GM12878 (cell line): ENCODE data around the gene UQCC2. TPM values are rescaled to one million over a fixed set of nuclear protein-coding genes. Genes with fewer than 3 reads are reported as not detected.
A peak's percentile ranks its signal among the peaks of the same experiment; 100 is the strongest.

Experiments used
- ATAC-seq: fragments of 200-7000 bp; cut with Tn5 transposase; 3 replicates; pipeline ENCODE4 v1.9.1; 2020; ENCODE audit warnings: mild to moderate bottlenecking, moderate library complexity
- BruUV-seq: library from RNA; stranded (reverse); fragments of 400-500 nt; replicated peaks from 2 replicates; lab custom pipeline; 2021; lab: Mats Ljungman, UMichigan
- CTCF ChIA-PET: fragments of 300-600 bp; sonication (Branson Sonifier 250); formaldehyde crosslinking; extraction: SDS; loops from one replicate; lab custom pipeline; 2021; ENCODE audit warnings: inconsistent platforms; lab: Yijun Ruan, JAX
- POLR2A ChIA-PET: fragments of 350-600 bp; formaldehyde crosslinking; extraction: SDS; loops from one replicate; lab custom pipeline; 2021; ENCODE audit warnings: inconsistent platforms; lab: Charles Lee
- RAD21 ChIA-PET: fragments of 300-600 bp; sonication (Branson Sonifier 250); formaldehyde crosslinking; loops from one replicate; lab custom pipeline; 2023; ENCODE audit warnings: antibody characterized with exemption; ENCODE audit not compliant: unreplicated experiment; lab: Charles Lee
- SMC1A ChIA-PET: fragments of 300-600 bp; sonication (Branson Sonifier 250); formaldehyde crosslinking; loops from one replicate; lab custom pipeline; 2023; ENCODE audit not compliant: unreplicated experiment, uncharacterized antibody; lab: Charles Lee
- DNase-seq: peaks from one replicate; pipeline ENCODE4 v3.0.0-alpha.2; 2011; ENCODE audit warnings: low read depth, low spot score
- FAIRE-seq: peaks from 3 replicates; lab custom pipeline; 2011; peaks lifted over from hg19 to GRCh38; lab: Jason Lieb, UNC
- H2AFZ ChIP-seq: 2 replicates; pipeline ENCODE4 v1.6.0; 2011; ENCODE audit warnings: low read depth, low read length, control low read depth; ENCODE audit not compliant: control insufficient read depth
- H3K27ac ChIP-seq: 2 replicates; pipeline ENCODE4 v1.5.1; 2011; ENCODE audit warnings: control low read depth; ENCODE audit not compliant: control insufficient read depth, insufficient read depth
- H3K27me3 ChIP-seq, 2 experiments: replicated peaks in 1 of 2; 2 replicates each; pipeline versions ENCODE4 v1.6.0 to v1.6.1; 2011; ENCODE audit warnings: low read length in 1 of 2; ENCODE audit not compliant: control insufficient read depth in 2 of 2, insufficient read depth in 2 of 2
- H3K36me3 ChIP-seq, 2 experiments: 2 replicates each; pipeline ENCODE4 v1.5.1; 2011; ENCODE audit warnings: low read length in 1 of 2; ENCODE audit not compliant: control insufficient read depth in 2 of 2, insufficient read depth in 2 of 2
- H3K4me1 ChIP-seq: 2 replicates; pipeline ENCODE4 v1.6.1; 2011; ENCODE audit warnings: mild to moderate bottlenecking, low read length, moderate library complexity, mixed read lengths; ENCODE audit not compliant: control insufficient read depth, insufficient read depth
- H3K4me2 ChIP-seq: 2 replicates; pipeline ENCODE4 v1.6.0; 2011; ENCODE audit warnings: control low read depth; ENCODE audit not compliant: control insufficient read depth, insufficient read depth
- H3K4me3 ChIP-seq: fragments of 200-600 bp; sonication (generic); 2 replicates; pipeline ENCODE4 v1.5.1; 2016
- H3K79me2 ChIP-seq: 2 replicates; pipeline ENCODE4 v1.6.0; 2011; ENCODE audit warnings: low read length; ENCODE audit not compliant: control insufficient read depth, insufficient read depth
- H3K9ac ChIP-seq: 2 replicates; pipeline ENCODE4 v1.8.0; 2011; ENCODE audit warnings: low read length, control low read depth, mixed read lengths; ENCODE audit not compliant: control insufficient read depth, insufficient read depth
- H3K9me3 ChIP-seq: replicated peaks from 3 replicates; pipeline ENCODE4 v1.5.1; 2011; ENCODE audit warnings: mild to moderate bottlenecking, low read length; ENCODE audit not compliant: control insufficient read depth, insufficient read depth
- H4K20me1 ChIP-seq: 2 replicates; pipeline ENCODE4 v1.6.0; 2011; ENCODE audit not compliant: control insufficient read depth, insufficient read depth
- CTCF ChIP-seq, 3 experiments: IDR thresholded peaks in 2 of 3; conservative IDR thresholded peaks in 1 of 3; 2 replicates each; pipeline ENCODE4 v1.5.1; 2011; ENCODE audit warnings: low read depth in 3 of 3, low read length in 3 of 3, mild to moderate bottlenecking in 3 of 3, control low read depth in 2 of 3, moderate library complexity in 2 of 3, inconsistent platforms in 1 of 3, mixed read lengths in 1 of 3; ENCODE audit not compliant: control insufficient read depth in 2 of 3, insufficient read depth in 1 of 3; ENCODE audit errors: extremely low read depth in 1 of 3
- IKZF2 ChIP-seq, 2 experiments: fragments of 450-650 bp; IDR thresholded peaks; 2 replicates each; pipeline ENCODE4 v1.6.1; 2017; ENCODE audit warnings: mild to moderate bottlenecking in 2 of 2, moderate library complexity in 2 of 2
- MLLT1 ChIP-seq: fragments of 450-650 bp; IDR thresholded peaks from 2 replicates; pipeline ENCODE4 v1.6.1; 2016; ENCODE audit warnings: mild to moderate bottlenecking
- MXI1 ChIP-seq: fragments of 150-350 bp; IDR thresholded peaks from 2 replicates; pipeline ENCODE4 v1.6.1; 2011; ENCODE audit warnings: low read depth, mild to moderate bottlenecking, inconsistent platforms, low read length, improper control_type of control experiment
- ZNF24 ChIP-seq: fragments of 450-650 bp; IDR thresholded peaks from 2 replicates; pipeline ENCODE4 v1.6.1; 2017; ENCODE audit warnings: antibody characterized with exemption, mild to moderate bottlenecking
- ZNF384 ChIP-seq: IDR thresholded peaks from 2 replicates; pipeline ENCODE4 v1.6.1; 2012; ENCODE audit warnings: low read depth, mild to moderate bottlenecking, low read length, improper control_type of control experiment, borderline replicate concordance
- WGBS: methylation state at CpG from one replicate; pipeline ENCODE4 v1.1.6; 2016; ENCODE audit warnings: low lambda C conversion rate; ENCODE audit not compliant: insufficient replicate concordance, insufficient coverage; ENCODE audit errors: missing lambda C conversion rate; 5-methylcytosine and 5-hydroxymethylcytosine counted together
- in situ Hi-C: fragments of 300-500 bp; cut with MboI; formaldehyde crosslinking; loops from 9 replicates; pipeline ENCODE4 v1.14.3; 2018; ENCODE audit warnings: mixed read lengths
- intact Hi-C: fragments of 100-400 bp; cut with micrococcal nuclease; formaldehyde crosslinking; loops from one replicate; pipeline ENCODE4 v1.14.2; 2022; ENCODE audit not compliant: unreplicated experiment
- polyA plus RNA-seq, 11 experiments: library from polyadenylated mRNA; depleted of rRNA in 4 of 11; unstranded in 6 of 11; stranded (reverse) in 5 of 11; fragments of >200 nt; fragmentation: Nextera tagmentation in 4 of 11; fragmentation: Illumina TruSeq in 1 of 11; extraction: Ambion mirVana in 4 of 11; extraction: Trizol in 1 of 11; gene quantifications; 1 replicate in 1 of 11; 2 replicates in 10 of 11; pipeline versions ENCODE4 v1.2.1 to v1.2.3, GENCODE V29; 2011 to 2016; ENCODE audit warnings: inconsistent platforms in 2 of 11, missing spikeins in 2 of 11, low read depth in 1 of 11
- total RNA-seq, 4 experiments: library from RNA; depleted of rRNA in 3 of 4; stranded (reverse); fragments of >200 nt in 3 of 4; fragmentation: Illumina TruSeq in 1 of 4; extraction: Trizol in 1 of 4; gene quantifications; 2 replicates each; pipeline versions ENCODE4 v1.2.1 to v1.2.3, GENCODE V29; 2013 to 2021

The UQCC2 gene
- total and polyA plus RNA-seq, 10 of the 15 experiments (the other 5 are each of a cell fraction or from before 2014, with no cell fraction given), result 40.6 to 478 (median 71.2) TPM

GRCh38 chr6:33716379-33716778 is 4.9 kb upstream of the UQCC2 start (continued):
- TF ChIP-seq MXI1 (no peak), IKZF2 (IDR thresholded peaks at IDR 0.05) (no peak), ZNF384 (no peak)

GRCh38 chr6:33714385-33715040 is 3.0 kb upstream of the UQCC2 start:
- Histone ChIP-seq H3K9ac (no peak overlapping the region), H3K36me3 (no peaks in the 10 kb centered on the region; a peak in 1 of 4 replicates), H3K27ac (no peak overlapping the region), H3K9me3 (no peaks in the 10 kb centered on the region), H3K4me1 (peaks cover 21% of the 10 kb centered on the region), H2AFZ (no peak overlapping the region), H4K20me1 (no peaks in the 10 kb centered on the region), H3K79me2 (peaks cover 10% of the 10 kb centered on the region), H3K27me3 (no peaks in the 10 kb centered on the region), H3K4me2 (no peak overlapping the region), H3K4me3 (no peak overlapping the region)
- CTCF ChIA-PET, result interaction anchor here (0.8 to 1.9 kb wide), 5 partner anchors 14 to 311 kb away, joined by 3 to 11 read pairs (median 3); no protein-coding TSS in a partner anchor
- intact Hi-C loops (no loop called here), in situ Hi-C loops (no loop called here)
- SMC1A ChIA-PET, result interaction anchor here (1.1 to 1.7 kb wide), 3 partner anchors 13 to 123 kb away, joined by 3 to 4 read pairs (median 3); no protein-coding TSS in a partner anchor
- DNase-seq (no peak), ATAC-seq (no peak), FAIRE-seq (no peak)
- no TSS peak for BruUV-seq
- no peak for TF ChIP-seq MLLT1
- peak; percentile 89 for TF ChIP-seq ZNF24
- TF ChIP-seq CTCF (IDR thresholded peaks at IDR 0.05 in 2 of 3, conservative IDR thresholded peaks at IDR 0.05 in 1 of 3; ENCODE audit: control insufficient read depth in 2 of 3, extremely low read depth in 1 of 3, insufficient read depth in 1 of 3, low read depth in 3 of 3, low read length in 3 of 3), result peak in 1 of 3 experiments; percentile 9; a peak in 1 of 6 replicates
- RAD21 ChIA-PET, result interaction anchor here (0.9 to 1.0 kb wide), 2 partner anchors 30 to 134 kb away, joined by 3 read pairs; partner anchors contain the start of gene BAK1
- 78% methylated on average over 7 of the region's 7 CpGs for WGBS
- POLR2A ChIA-PET, result no interaction called here
